ENCODE data around the gene KHDC4. TPM values are rescaled to one million over a fixed set of nuclear protein-coding genes. Genes with fewer than 3 reads are reported as not detected.
A peak's percentile ranks its signal among the peaks of the same experiment; 100 is the strongest.

KHDC4 gene
- total and polyA plus RNA-seq, 2 of the 4 experiments (the other 2 are of a cell fraction), result 28.0 to 29.9 TPM

- Histone ChIP-seq H2BK5ac (ENCODE audit: low read depth, low read length, poor library complexity, severe bottlenecking) (no peak overlapping the region), H2BK20ac (ENCODE audit: low read depth, low read length) (no peak overlapping the region), H3K4ac (ENCODE audit: low read depth, low read length) (no peak overlapping the region), H3K23ac (ENCODE audit: low read depth, low read length) (no peak overlapping the region), H3K18ac (ENCODE audit: low read depth, low read length) (no peak overlapping the region), H3K56ac (ENCODE audit: extremely low read depth, insufficient read depth, low read length) (no peak overlapping the region), H4K8ac (ENCODE audit: low read depth in 2 of 2, low read length in 2 of 2) (no peak overlapping the region), H3K36me3 (ENCODE audit: control insufficient read depth, insufficient read depth, low read length) (peaks cover 15% of the 10 kb centered on the region), H3K79me1 (ENCODE audit: low read depth in 1 of 2, low read length in 2 of 2) (peaks cover 12 to 38% of the 10 kb centered on the region in 2 experiments; a peak in 3 of 4 replicates), H3K4me1 (ENCODE audit: control insufficient read depth, insufficient read depth, low read length) (peaks cover 4% of the 10 kb centered on the region; the same call in 1 of the 2 replicates), H2BK15ac (ENCODE audit: low read depth, low read length) (no peak overlapping the region), H2BK120ac (ENCODE audit: low read depth, low read length) (no peak overlapping the region), H3K9ac (ENCODE audit: low read depth, low read length) (no peak overlapping the region), H3K9me3 (ENCODE audit: control insufficient read depth, insufficient read depth, low read length) (no peaks in the 10 kb centered on the region), H4K5ac (ENCODE audit: low read depth, low read length) (no peak overlapping the region), H3K14ac (replicated peaks; ENCODE audit: low read depth, low read length) (no peak overlapping the region), H2AK5ac (ENCODE audit: low read depth, low read length) (no peak overlapping the region; the same call in 1 of the 2 replicates), H2AK9ac (replicated peaks; ENCODE audit: low read depth, low read length, poor library complexity) (peak overlapping the region; percentile 10), H3K4me3 (ENCODE audit: insufficient read depth, low read depth, low read length) (no peak overlapping the region), H3K9me1 (ENCODE audit: insufficient read depth, low read length) (0 out of 2 replicates have a peak, but pooled peaks cover 3% of the 10 kb centered on the region), H2AFZ (replicated peaks; ENCODE audit: low read length, poor library complexity) (no peak overlapping the region), H4K91ac (ENCODE audit: insufficient read depth, low read depth, low read length) (no peak overlapping the region), H4K20me1 (ENCODE audit: insufficient read depth, low read length) (no peaks in the 10 kb centered on the region), H3K27ac (ENCODE audit: insufficient read depth, low read length) (no peak overlapping the region), H3K4me2 (ENCODE audit: low read depth, low read length) (no peak overlapping the region), H3K27me3 (ENCODE audit: control insufficient read depth, insufficient read depth, low read length) (no peaks in the 10 kb centered on the region)
- DNase-seq (peak; percentile 80), ATAC-seq (ENCODE audit: low read depth) (peak; percentile 42; the same call in 1 of the 2 replicates)
- CTCF ChIA-PET, result interaction anchor here (1.0 kb wide), 1 partner anchor 9 kb away, joined by 3 read pairs; no protein-coding TSS in a partner anchor
- intact Hi-C loops (cut with micrococcal nuclease), result no loop called here
- dilution Hi-C loops (cut with HindIII; ENCODE audit: low sequenced_read_pairs, unreplicated experiment), result no loop called here
- POLR2A ChIA-PET (ENCODE audit: unreplicated experiment), result no interaction called here
- in situ Hi-C loops (cut with MboI; ENCODE audit: low sequenced_read_pairs), result no loop called here
- no TSS peak for BruUV-seq (replicated peaks)
- TF ChIP-seq FOS (IDR thresholded peaks at IDR 0.05; ENCODE audit: low read depth, low read length) (no peak), POLR2A (IDR thresholded peaks at IDR 0.05; ENCODE audit: low read depth, low read length) (no peak), CEBPB (IDR thresholded peaks at IDR 0.05; ENCODE audit: low read depth, low read length) (no peak), SMC3 (IDR thresholded peaks at IDR 0.05; ENCODE audit: low read depth, low read length) (no peak), ELK1 (IDR thresholded peaks at IDR 0.05; ENCODE audit: borderline replicate concordance, low read depth, low read length) (no peak), RFX5 (IDR thresholded peaks at IDR 0.05; ENCODE audit: low read depth, low read length) (no peak), USF2 (IDR thresholded peaks at IDR 0.05; ENCODE audit: low read depth, low read length) (no peak), CHD1 (IDR thresholded peaks at IDR 0.05; ENCODE audit: low read depth, low read length) (no peak), NFE2L2 (IDR thresholded peaks at IDR 0.05; ENCODE audit: low read depth, low read length) (no peak), MAZ (IDR thresholded peaks at IDR 0.05; ENCODE audit: borderline replicate concordance, low read depth, low read length) (no peak), CTCF (conservative IDR thresholded peaks at IDR 0.05; ENCODE audit: low read depth, low read length) (no peak), MXI1 (IDR thresholded peaks at IDR 0.05; ENCODE audit: borderline replicate concordance, low read depth, low read length) (no peak), RAD21 (IDR thresholded peaks at IDR 0.05; ENCODE audit: low read length) (no peak), MAFK (IDR thresholded peaks at IDR 0.05; ENCODE audit: low read depth, low read length) (no peak)
- 66% methylated on average over 5 of the region's 9 CpGs; no CpG with 5 or more reads in 1 of the 2 experiments for WGBS, 2 experiments (ENCODE audit: extremely low coverage in 2 of 2, insufficient read length in 1 of 2)
These were observed 60.4 kb downstream of the KHDC4 start for GRCh38 chr1:155873860-155874259.

All from IMR-90 (cell line).